HFFc6 (cell line): ENCODE measurements around the gene VPS16. TPM values are rescaled to one million over a fixed set of nuclear protein-coding genes. Genes with fewer than 3 reads are reported as not detected.

ENCODE experiments used
- DNase-seq: peaks from one replicate; pipeline ENCODE4 v3.0.0-alpha.2; 2018
- H3K27ac Mint-ChIP-seq: 2 replicates; pipeline ENCODE4 v1.8.0; 2020; ENCODE audit warnings: mild to moderate bottlenecking, mixed read lengths
- H3K27me3 Mint-ChIP-seq: 2 replicates; pipeline ENCODE4 v1.8.0; 2021; ENCODE audit warnings: mild to moderate bottlenecking, moderate library complexity, mixed read lengths; ENCODE audit not compliant: insufficient read depth
- H3K36me3 Mint-ChIP-seq: 2 replicates; pipeline ENCODE4 v1.8.0; 2021; ENCODE audit warnings: low read depth, mixed read lengths
- H3K4me1 Mint-ChIP-seq: 2 replicates; pipeline ENCODE4 v1.8.0; 2020; ENCODE audit warnings: low read depth, mixed read lengths
- H3K4me3 Mint-ChIP-seq: 2 replicates; pipeline ENCODE4 v1.8.0; 2020; ENCODE audit warnings: mild to moderate bottlenecking, moderate library complexity, mixed read lengths
- H3K9me3 Mint-ChIP-seq: 2 replicates; pipeline ENCODE4 v1.8.0; 2020; ENCODE audit warnings: mild to moderate bottlenecking, mixed read lengths
- total RNA-seq, 6 experiments: library from RNA; stranded (reverse); fragmentation: NEBNext Ultra II Directional; extraction: Animal tissue kit (Norgen Biotek cat#: 25700); gene quantifications; 2 replicates in 1 of 6; 3 replicates in 5 of 6; pipeline ENCODE4 v1.2.3, GENCODE V29; 2021
- TF ChIP-seq, protein P1 (sequence below): fragments of 200-600 bp; sonication (generic); IDR thresholded peaks from 2 replicates; pipeline ENCODE4 v1.5.0; 2021; ENCODE audit warnings: antibody characterized with exemption, mild to moderate bottlenecking

VPS16 gene
- total RNA-seq, 6 experiments from 2014 or later = 30.6 to 36.3 (median 35.2) TPM

DNA sequence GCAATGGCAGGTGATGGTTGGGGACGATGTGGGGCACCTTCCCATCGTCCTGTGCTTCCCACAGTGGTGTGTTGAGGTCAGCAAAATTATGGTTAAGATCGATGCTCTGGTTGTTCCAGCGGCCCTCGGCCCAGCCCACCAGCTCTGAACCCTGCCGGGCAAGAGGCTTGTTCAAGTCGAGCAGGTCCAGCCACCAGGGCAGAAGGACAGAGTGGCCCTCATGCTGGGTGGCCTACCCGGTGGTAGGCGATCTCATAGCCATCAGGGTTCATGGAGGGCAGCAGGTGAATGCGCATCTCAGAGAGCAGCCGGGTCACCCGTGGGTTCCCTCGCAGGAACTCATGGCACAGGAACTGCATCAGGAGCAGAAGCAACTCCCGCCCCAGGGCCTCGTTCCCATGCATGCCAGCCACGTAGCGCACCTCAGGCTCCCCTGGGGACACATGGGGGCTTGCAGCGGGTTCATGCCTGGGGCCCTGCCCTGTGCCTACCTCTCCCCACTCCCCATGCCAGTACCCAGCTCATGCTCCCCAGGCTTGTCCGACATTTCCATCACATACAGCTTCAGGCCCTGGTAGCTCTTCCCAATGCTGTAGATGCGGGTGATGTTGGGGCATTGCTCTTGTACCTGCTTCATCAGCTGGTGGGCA, 44.4 kb upstream of the VPS16 start:
- Mint-ChIP-seq H3K4me1 (peaks cover 16% of the 10 kb centered on the region), H3K36me3 (peaks cover 4% of the 10 kb centered on the region; the same call in 1 of the 2 replicates), H3K9me3 (peaks cover 4% of the 10 kb centered on the region; the same call in 1 of the 2 replicates), H3K27ac (no peak overlapping the region), H3K4me3 (no peak overlapping the region), H3K27me3 (peaks cover 33% of the 10 kb centered on the region)
- no peak for DNase-seq
- TF ChIP-seq, protein P1, sequence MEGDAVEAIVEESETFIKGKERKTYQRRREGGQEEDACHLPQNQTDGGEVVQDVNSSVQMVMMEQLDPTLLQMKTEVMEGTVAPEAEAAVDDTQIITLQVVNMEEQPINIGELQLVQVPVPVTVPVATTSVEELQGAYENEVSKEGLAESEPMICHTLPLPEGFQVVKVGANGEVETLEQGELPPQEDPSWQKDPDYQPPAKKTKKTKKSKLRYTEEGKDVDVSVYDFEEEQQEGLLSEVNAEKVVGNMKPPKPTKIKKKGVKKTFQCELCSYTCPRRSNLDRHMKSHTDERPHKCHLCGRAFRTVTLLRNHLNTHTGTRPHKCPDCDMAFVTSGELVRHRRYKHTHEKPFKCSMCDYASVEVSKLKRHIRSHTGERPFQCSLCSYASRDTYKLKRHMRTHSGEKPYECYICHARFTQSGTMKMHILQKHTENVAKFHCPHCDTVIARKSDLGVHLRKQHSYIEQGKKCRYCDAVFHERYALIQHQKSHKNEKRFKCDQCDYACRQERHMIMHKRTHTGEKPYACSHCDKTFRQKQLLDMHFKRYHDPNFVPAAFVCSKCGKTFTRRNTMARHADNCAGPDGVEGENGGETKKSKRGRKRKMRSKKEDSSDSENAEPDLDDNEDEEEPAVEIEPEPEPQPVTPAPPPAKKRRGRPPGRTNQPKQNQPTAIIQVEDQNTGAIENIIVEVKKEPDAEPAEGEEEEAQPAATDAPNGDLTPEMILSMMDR = no peak

DNA sequence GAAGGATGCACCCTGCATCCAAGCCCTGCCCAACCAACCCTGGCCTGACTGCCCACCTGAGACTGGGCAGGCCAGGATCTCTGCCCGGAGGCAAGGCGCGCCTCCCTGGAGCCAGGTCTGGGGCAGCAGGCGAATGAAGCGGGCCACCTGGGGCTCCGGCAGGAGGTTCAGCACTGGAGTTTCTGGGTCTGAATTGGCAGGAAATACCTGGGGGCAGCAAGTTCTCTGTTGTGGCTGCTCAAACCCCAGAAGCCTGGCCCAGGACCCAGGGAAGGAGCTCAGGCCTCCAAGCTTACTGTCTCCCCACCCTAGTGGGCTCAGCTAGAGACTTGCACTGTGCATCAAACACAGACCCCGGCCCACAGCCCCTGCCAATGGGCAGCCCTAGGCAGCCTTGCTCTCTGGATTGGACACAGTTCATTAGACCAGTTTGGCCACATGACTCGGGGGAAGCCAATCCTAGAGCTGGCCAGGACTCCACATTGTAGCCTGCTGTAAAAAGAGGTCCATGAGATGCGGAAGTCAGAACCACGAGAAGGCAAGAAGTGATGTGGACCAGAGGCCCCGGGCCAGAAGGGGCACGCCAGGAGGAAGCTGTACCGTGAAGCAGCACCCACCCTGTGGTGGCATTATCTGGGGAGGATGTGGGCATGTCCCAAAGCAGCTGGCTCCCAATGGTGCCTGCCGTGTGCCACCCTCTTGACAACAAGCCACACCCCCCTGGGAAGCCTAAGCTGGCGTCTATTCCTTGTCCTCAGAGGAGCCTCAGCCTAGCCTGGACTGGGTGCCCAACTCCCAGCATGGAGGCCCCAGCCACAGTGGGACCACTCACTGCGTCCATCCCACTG, 43.2 kb upstream of the VPS16 start:
- Mint-ChIP-seq H3K9me3 (peaks cover 4% of the 10 kb centered on the region; the same call in 1 of the 2 replicates), H3K27me3 (peaks cover 37% of the 10 kb centered on the region), H3K4me3 (no peak overlapping the region), H3K4me1 (peaks cover 17% of the 10 kb centered on the region), H3K36me3 (peaks cover 9% of the 10 kb centered on the region; the same call in 1 of the 2 replicates), H3K27ac (no peak overlapping the region)
- no peak for DNase-seq
- TF ChIP-seq, protein P1 = no peak

- Mint-ChIP-seq H3K4me3 (no peak overlapping the region), H3K9me3 (peaks cover 4% of the 10 kb centered on the region; the same call in 1 of the 2 replicates), H3K27ac (no peak overlapping the region), H3K4me1 (peaks cover 17% of the 10 kb centered on the region), H3K36me3 (peaks cover 9% of the 10 kb centered on the region; the same call in 1 of the 2 replicates), H3K27me3 (peaks cover 39% of the 10 kb centered on the region)
- TF ChIP-seq, protein P1 = no peak
- no peak for DNase-seq
These were observed 42.3 kb upstream of the VPS16 start for GRCh38 chr20:2798095-2798805.

DNA sequence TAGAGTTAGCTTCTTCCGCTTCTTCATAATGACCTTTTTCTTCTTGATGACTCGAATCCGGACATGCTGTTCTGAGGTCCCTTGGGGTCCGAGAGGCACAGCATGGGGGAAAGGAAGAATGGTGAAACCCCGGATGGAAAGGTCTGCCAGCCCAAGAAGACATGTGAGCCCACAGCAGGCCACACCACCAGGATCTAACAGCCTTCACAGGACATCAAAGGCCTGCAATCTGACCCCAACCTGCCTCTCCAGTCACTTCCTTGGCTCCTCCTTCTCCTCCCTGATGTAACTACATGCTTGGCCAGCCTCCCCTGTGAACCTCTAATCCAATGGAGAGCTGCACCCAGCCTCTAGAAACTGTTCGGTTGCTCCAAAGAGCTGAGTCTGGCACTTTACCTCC, 41.7 kb upstream of the VPS16 start:
- H3K4me1 Mint-ChIP-seq = peaks cover 17% of the 10 kb centered on the region
- TF ChIP-seq, protein P1 = no peak
- no peak overlapping the region for H3K4me3 Mint-ChIP-seq
- H3K27ac Mint-ChIP-seq = no peak overlapping the region
- peaks cover 4% of the 10 kb centered on the region; the same call in 1 of the 2 replicates for H3K9me3 Mint-ChIP-seq
- peaks cover 9% of the 10 kb centered on the region; the same call in 1 of the 2 replicates for H3K36me3 Mint-ChIP-seq
- no peak for DNase-seq
- H3K27me3 Mint-ChIP-seq = peaks cover 40% of the 10 kb centered on the region

- peaks cover 44% of the 10 kb centered on the region for H3K27me3 Mint-ChIP-seq
- H3K4me1 Mint-ChIP-seq = peaks cover 17% of the 10 kb centered on the region
- H3K36me3 Mint-ChIP-seq = peaks cover 9% of the 10 kb centered on the region; the same call in 1 of the 2 replicates
- DNase-seq = no peak
- no peak overlapping the region for H3K4me3 Mint-ChIP-seq
- no peak overlapping the region for H3K27ac Mint-ChIP-seq
- TF ChIP-seq, protein P1 = no peak
- H3K9me3 Mint-ChIP-seq = peaks cover 4% of the 10 kb centered on the region; the same call in 1 of the 2 replicates
These were observed 41.3 kb upstream of the VPS16 start for GRCh38 chr20:2799271-2799670.
